H1 (cell line): ENCODE measurements around the gene ELL. TPM values are rescaled to one million over a fixed set of nuclear protein-coding genes. Genes with fewer than 3 reads are reported as not detected.

Experiments
- CTCF ChIA-PET: fragments of 300-600 bp; sonication (Branson Sonifier 250); formaldehyde crosslinking; loops from one replicate; lab custom pipeline; 2021; ENCODE audit not compliant: partially characterized antibody; lab: Charles Lee
- POLR2A ChIA-PET: fragments of 300-600 bp; sonication (Branson Sonifier 250); formaldehyde crosslinking; loops from one replicate; lab custom pipeline; 2021; ENCODE audit warnings: inconsistent platforms; ENCODE audit not compliant: partially characterized antibody; lab: Charles Lee
- DNase-seq, 2 experiments: peaks; one replicate each; pipeline versions ENCODE4 v3.0.0 to v3.0.0-alpha.2; 2010 to 2022; ENCODE audit warnings: low spot score in 2 of 2, low read depth in 1 of 2, mixed read lengths in 1 of 2
- FAIRE-seq: peaks from 2 replicates; lab custom pipeline; 2011; peaks lifted over from hg19 to GRCh38; lab: Jason Lieb, UNC
- H2AFZ ChIP-seq: 2 replicates; pipeline ENCODE4 v1.8.1; 2012; ENCODE audit warnings: low read length, inconsistent platforms
- H2AK5ac ChIP-seq: 2 replicates; pipeline ENCODE4 v1.6.1; 2013; ENCODE audit warnings: low read depth, low read length
- H2BK120ac ChIP-seq: replicated peaks from 2 replicates; pipeline ENCODE3; 2013; ENCODE audit warnings: low read depth, low read length, inconsistent platforms
- H2BK12ac ChIP-seq: 2 replicates; pipeline ENCODE4 v1.6.1; 2013; ENCODE audit warnings: low read depth, low read length
- H2BK15ac ChIP-seq: 2 replicates; pipeline ENCODE4 v1.6.1; 2013; ENCODE audit warnings: low read length
- H2BK20ac ChIP-seq: 2 replicates; pipeline ENCODE4 v1.6.1; 2013; ENCODE audit warnings: low read length
- H2BK5ac ChIP-seq: 2 replicates; pipeline ENCODE4 v1.6.1; 2013; ENCODE audit warnings: low read depth, low read length
- H3K14ac ChIP-seq: 2 replicates; pipeline ENCODE4 v1.6.1; 2013; ENCODE audit warnings: inconsistent platforms; ENCODE audit not compliant: insufficient read length
- H3K18ac ChIP-seq: 2 replicates; pipeline ENCODE4 v1.6.1; 2013; ENCODE audit warnings: low read length; ENCODE audit errors: extremely low read depth
- H3K23ac ChIP-seq: 2 replicates; pipeline ENCODE4 v1.6.1; 2013; ENCODE audit warnings: inconsistent platforms; ENCODE audit not compliant: insufficient read length
- H3K23me2 ChIP-seq: 2 replicates; pipeline ENCODE4 v1.6.1; 2013; ENCODE audit warnings: low read depth, low read length
- H3K27ac ChIP-seq: 2 replicates; pipeline ENCODE4 v1.6.1; 2011; ENCODE audit warnings: low read depth, low read length, inconsistent platforms
- H3K27me3 ChIP-seq, 4 experiments: replicated peaks in 1 of 4; 1 replicate in 1 of 4; 2 replicates in 3 of 4; pipeline versions ENCODE4 v1.6.1 to v1.8.1; 2011 to 2013; ENCODE audit warnings: low read length in 3 of 4, mild to moderate bottlenecking in 3 of 4, inconsistent platforms in 2 of 4, mixed read lengths in 2 of 4, moderate library complexity in 1 of 4; ENCODE audit not compliant: control insufficient read depth in 3 of 4, insufficient read depth in 3 of 4; ENCODE audit errors: extremely low read depth in 1 of 4
- H3K36me3 ChIP-seq, 4 experiments: 2 replicates each; pipeline versions ENCODE4 v1.6.1 to v1.8.1; 2011 to 2013; ENCODE audit warnings: mild to moderate bottlenecking in 4 of 4, low read length in 3 of 4, moderate library complexity in 2 of 4, control low read depth in 1 of 4, inconsistent platforms in 1 of 4; ENCODE audit not compliant: insufficient read depth in 4 of 4, control insufficient read depth in 2 of 4
- H3K4ac ChIP-seq: replicated peaks from 2 replicates; pipeline ENCODE3; 2013; ENCODE audit warnings: low read length, low read depth, mixed read lengths, inconsistent platforms; ENCODE audit not compliant: insufficient read length
- H3K4me1 ChIP-seq, 4 experiments: replicated peaks in 1 of 4; 1 replicate in 1 of 4; 2 replicates in 3 of 4; pipeline versions ENCODE4 v1.6.1 to v1.8.1; 2011 to 2013; ENCODE audit warnings: low read length in 3 of 4, inconsistent platforms in 2 of 4, mixed read lengths in 1 of 4; ENCODE audit not compliant: insufficient read depth in 4 of 4, control insufficient read depth in 3 of 4
- H3K4me2 ChIP-seq, 2 experiments: 2 replicates each; pipeline versions ENCODE4 v1.6.1 to v1.8.1; 2011 to 2013; ENCODE audit warnings: low read depth in 2 of 2, low read length in 2 of 2, control low read depth in 1 of 2, inconsistent platforms in 1 of 2, mild to moderate bottlenecking in 1 of 2; ENCODE audit not compliant: insufficient read depth in 1 of 2
- H3K4me3 ChIP-seq, 4 experiments: fragments of 200-600, 300-600 bp in 1 of 4; sonication (generic), shearing (Covaris generic), sonication (Bioruptor Twin) in 1 of 4; 2 replicates each; pipeline versions ENCODE4 v1.5.1 to v1.8.1; 2011 to 2016; ENCODE audit warnings: low read length in 4 of 4, low read depth in 3 of 4, control low read depth in 2 of 4, inconsistent platforms in 2 of 4, mild to moderate bottlenecking in 2 of 4, mixed read lengths in 1 of 4, moderate library complexity in 1 of 4; ENCODE audit not compliant: insufficient read depth in 2 of 4; ENCODE audit errors: extremely low read depth in 1 of 4
- H3K56ac ChIP-seq: replicated peaks from 2 replicates; pipeline ENCODE3; 2013; ENCODE audit warnings: low read depth, mild to moderate bottlenecking, mixed read lengths, low read length, inconsistent platforms; ENCODE audit not compliant: insufficient read length
- H3K79me1 ChIP-seq: 2 replicates; pipeline ENCODE4 v1.6.1; 2013; ENCODE audit warnings: low read depth, low read length, control low read depth
- H3K79me2 ChIP-seq, 2 experiments: 2 replicates each; pipeline versions ENCODE4 v1.6.1 to v1.8.1; 2012 to 2013; ENCODE audit warnings: low read length in 2 of 2, mild to moderate bottlenecking in 2 of 2, inconsistent platforms in 1 of 2; ENCODE audit not compliant: insufficient read depth in 2 of 2, control insufficient read depth in 1 of 2
- H3K9ac ChIP-seq, 4 experiments: replicated peaks in 1 of 4; 1 replicate in 1 of 4; 2 replicates in 3 of 4; pipeline versions ENCODE4 v1.6.1 to v1.8.1; 2011 to 2013; ENCODE audit warnings: low read depth in 3 of 4, low read length in 3 of 4, control low read depth in 2 of 4, mild to moderate bottlenecking in 2 of 4, moderate library complexity in 2 of 4, inconsistent platforms in 1 of 4; ENCODE audit errors: extremely low read depth in 1 of 4
- H3K9me3 ChIP-seq, 2 experiments: 2 replicates each; pipeline versions ENCODE4 v1.6.1 to v1.8.1; 2012 to 2013; ENCODE audit warnings: mild to moderate bottlenecking in 2 of 2, moderate library complexity in 2 of 2, control low read depth in 1 of 2, inconsistent platforms in 1 of 2, low read depth in 1 of 2, low read length in 1 of 2, mixed read lengths in 1 of 2; ENCODE audit not compliant: insufficient read depth in 2 of 2
- H4K20me1 ChIP-seq, 2 experiments: replicated peaks in 1 of 2; 2 replicates each; pipeline versions ENCODE3 to v1.8.1; 2011 to 2013; ENCODE audit warnings: inconsistent platforms in 2 of 2, low read length in 2 of 2, mild to moderate bottlenecking in 1 of 2; ENCODE audit not compliant: insufficient read depth in 2 of 2, control insufficient read depth in 1 of 2
- H4K5ac ChIP-seq: 2 replicates; pipeline ENCODE4 v1.6.1; 2013; ENCODE audit warnings: low read length, low read depth, mixed read lengths, inconsistent platforms; ENCODE audit not compliant: insufficient read length
- H4K8ac ChIP-seq: 2 replicates; pipeline ENCODE4 v1.8.0; 2013; ENCODE audit warnings: mild to moderate bottlenecking, moderate library complexity, low read length, inconsistent platforms; ENCODE audit not compliant: insufficient read depth; ENCODE audit errors: extremely low read depth
- H4K91ac ChIP-seq: replicated peaks from 2 replicates; pipeline ENCODE3; 2013; ENCODE audit warnings: low read length, mixed read lengths, inconsistent platforms; ENCODE audit not compliant: insufficient read length
- GTF2F1 ChIP-seq: IDR thresholded peaks from 2 replicates; pipeline ENCODE4 v1.6.1; 2012; ENCODE audit warnings: low read depth, low read length, improper control_type of control experiment, borderline replicate concordance
- PHF8 ChIP-seq: fragments of 200-600 bp; sonication (generic); conservative IDR thresholded peaks from 2 replicates; pipeline ENCODE4 v1.7.1; 2012; ENCODE audit warnings: low read depth, mild to moderate bottlenecking, inconsistent platforms, low read length, moderate library complexity
- POLR2A ChIP-seq, 2 experiments: IDR thresholded peaks; 1 replicate in 1 of 2; 2 replicates in 1 of 2; pipeline ENCODE4 v1.6.1; 2011; ENCODE audit warnings: low read depth in 2 of 2, low read length in 2 of 2, mild to moderate bottlenecking in 2 of 2; ENCODE audit errors: control extremely low read depth in 1 of 2
- RXRA ChIP-seq: IDR thresholded peaks from 2 replicates; pipeline ENCODE4 v1.6.1; 2011; ENCODE audit warnings: low read depth, mild to moderate bottlenecking, low read length, moderate library complexity; ENCODE audit not compliant: insufficient read depth
- SIRT6 ChIP-seq: IDR thresholded peaks from one replicate; pipeline ENCODE4 v1.7.1; 2012; ENCODE audit warnings: low read length, inconsistent platforms
- SRF ChIP-seq: IDR thresholded peaks from 2 replicates; pipeline ENCODE4 v1.6.1; 2011; ENCODE audit warnings: mild to moderate bottlenecking, low read depth, low read length, moderate library complexity
- WGBS, 2 experiments: shearing (Covaris generic) in 1 of 2; methylation state at CpG; one replicate each; pipeline versions ENCODE4 v1.1.6 to v1.1.7; 2013 to 2015; ENCODE audit warnings: low lambda C conversion rate in 2 of 2, mixed read lengths in 2 of 2, inconsistent platforms in 1 of 2, low coverage in 1 of 2, missing lambda C conversion rate in 1 of 2; ENCODE audit not compliant: insufficient replicate concordance in 2 of 2, insufficient coverage in 1 of 2, insufficient read length in 1 of 2; ENCODE audit errors: extremely low coverage in 1 of 2, missing lambda C conversion rate in 1 of 2; 5-methylcytosine and 5-hydroxymethylcytosine counted together
- polyA plus RNA-seq, 7 experiments: library from polyadenylated mRNA; depleted of rRNA in 3 of 7; stranded (reverse) in 5 of 7; unstranded in 2 of 7; fragments of >200 nt in 5 of 7; fragments of 200-250 nt in 2 of 7; gene quantifications; 1 replicate in 5 of 7; 2 replicates in 1 of 7; 4 replicates in 1 of 7; pipeline versions ENCODE4 v1.2.1 to v1.2.3, GENCODE V29; 2011 to 2013; ENCODE audit warnings: missing spikeins in 2 of 7, mixed read lengths in 2 of 7
- total RNA-seq: library from RNA; stranded (reverse); fragmentation: NEBNext Ultra II Directional; extraction: Animal tissue kit (Norgen Biotek cat#: 25700); gene quantifications from 2 replicates; pipeline ENCODE4 v1.2.1, GENCODE V29; 2021

ELL gene
- total and polyA plus RNA-seq, 2 of the 8 experiments (the other 6 are each of a cell fraction or from before 2014, with no cell fraction given), result 5.2 to 10.5 TPM

GRCh38 chr19:18507021-18507726 lies 14.7 kb downstream of the ELL start:
- no peak overlapping the region for H4K8ac ChIP-seq
- TF ChIP-seq GTF2F1, result no peak
- TF ChIP-seq SIRT6, result no peak
- no peak for TF ChIP-seq PHF8
- TF ChIP-seq POLR2A (IDR thresholded peaks at IDR 0.05; ENCODE audit: control extremely low read depth in 1 of 2, low read depth in 2 of 2, low read length in 2 of 2), result no peak
- no peak for TF ChIP-seq RXRA
- no peak for TF ChIP-seq SRF
- TF ChIP-seq, all 59 proteins: peak for 0
- Histone ChIP-seq H3K9me3 (no peaks in the 10 kb centered on the region), H3K79me1 (peaks cover 25% of the 10 kb centered on the region), H3K56ac (no peak overlapping the region), H2BK120ac (no peak overlapping the region), H4K5ac (no peak overlapping the region), H2BK5ac (no peak overlapping the region; the same call in 1 of the 2 replicates), H3K27ac (no peak overlapping the region), H2BK12ac (no peak overlapping the region), H3K27me3 (no peaks in the 10 kb centered on the region), H3K14ac (no peak overlapping the region), H3K4me1 (no peaks in the 10 kb centered on the region; a peak in 1 of 7 replicates), H3K23me2 (no peaks in the 10 kb centered on the region), H2AK5ac (no peak overlapping the region), H2BK15ac (no peak overlapping the region), H2BK20ac (no peak overlapping the region), H4K20me1 (peaks cover 10 to 42% of the 10 kb centered on the region in 2 experiments), H3K23ac (no peak overlapping the region), H3K4me3 (no peak overlapping the region), H4K91ac (no peak overlapping the region), H3K4me2 (no peak overlapping the region), H3K9ac (no peak overlapping the region), H2AFZ (no peak overlapping the region), H3K4ac (no peak overlapping the region), H3K18ac (no peak overlapping the region), H3K79me2 (peaks cover 0 to 53% of the 10 kb centered on the region in 2 experiments; a peak in 3 of 4 replicates), H3K36me3 (no peaks in the 10 kb centered on the region)
- DNase-seq, result no peak
- CTCF ChIA-PET, result interaction anchor here (0.9 to 32.9 kb wide), 12 partner anchors 9 to 254 kb away, joined by 3 to 458 read pairs (median 6); partner anchors contain the start of gene REX1BD
- FAIRE-seq, result no peak
- WGBS, 2 experiments, result 95% methylated on average over 9 of the region's 9 CpGs; no CpG with 5 or more reads in 1 of the 2 experiments
- POLR2A ChIA-PET, result interaction anchor here (1.0 to 2.8 kb wide), 2 partner anchors 12 to 65 kb away, joined by 3 to 8 read pairs; partner anchors contain the start of gene UBA52
